ENCODE measurements around the gene PCSK1N.

PCSK1N gene

DNA sequence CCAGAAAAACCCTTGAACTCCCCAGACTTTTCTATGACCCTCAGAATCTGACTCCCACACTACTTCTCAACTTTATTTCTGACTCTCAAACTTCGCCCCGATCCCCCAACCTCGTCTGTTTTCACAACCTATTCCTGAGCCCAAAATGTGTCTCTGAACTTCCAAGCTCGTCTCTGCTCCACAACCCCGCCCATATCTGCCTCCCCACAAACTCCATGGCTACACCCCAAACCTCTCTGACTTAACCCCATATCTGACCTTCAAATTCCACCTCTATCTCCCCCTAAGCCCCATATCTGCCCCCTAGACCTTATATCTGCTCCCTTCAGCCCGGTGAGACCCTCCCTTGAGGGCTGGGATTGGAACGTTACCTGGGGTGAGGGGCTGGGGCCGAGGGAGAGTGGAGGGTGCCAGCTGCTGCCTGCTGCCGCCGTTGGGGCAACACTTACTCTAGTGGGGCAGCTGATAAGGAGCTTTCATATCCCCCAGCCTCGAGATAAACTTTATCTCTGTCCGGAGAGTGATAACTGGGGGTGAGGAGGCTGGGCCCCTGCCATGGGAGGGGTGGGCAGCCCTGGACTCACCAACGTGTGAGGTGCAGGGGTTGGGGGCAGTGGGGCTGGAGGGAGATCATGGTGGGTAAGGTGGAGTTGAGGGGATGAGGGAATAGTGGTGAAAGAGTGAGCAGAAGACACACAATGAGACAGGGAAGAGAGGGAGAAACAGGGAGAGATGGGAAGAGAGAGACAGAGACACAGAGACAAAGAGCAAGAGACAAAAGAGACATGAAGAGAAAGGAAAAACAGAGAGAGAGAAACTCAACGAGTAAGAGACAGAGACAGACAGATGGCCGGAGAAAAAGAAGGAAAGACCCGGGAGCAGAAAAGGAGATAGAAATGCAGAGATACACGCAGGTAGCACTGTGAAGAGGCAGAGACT is 47.6 kb downstream of the PCSK1N start:
- DNase-seq = no peak

DNA sequence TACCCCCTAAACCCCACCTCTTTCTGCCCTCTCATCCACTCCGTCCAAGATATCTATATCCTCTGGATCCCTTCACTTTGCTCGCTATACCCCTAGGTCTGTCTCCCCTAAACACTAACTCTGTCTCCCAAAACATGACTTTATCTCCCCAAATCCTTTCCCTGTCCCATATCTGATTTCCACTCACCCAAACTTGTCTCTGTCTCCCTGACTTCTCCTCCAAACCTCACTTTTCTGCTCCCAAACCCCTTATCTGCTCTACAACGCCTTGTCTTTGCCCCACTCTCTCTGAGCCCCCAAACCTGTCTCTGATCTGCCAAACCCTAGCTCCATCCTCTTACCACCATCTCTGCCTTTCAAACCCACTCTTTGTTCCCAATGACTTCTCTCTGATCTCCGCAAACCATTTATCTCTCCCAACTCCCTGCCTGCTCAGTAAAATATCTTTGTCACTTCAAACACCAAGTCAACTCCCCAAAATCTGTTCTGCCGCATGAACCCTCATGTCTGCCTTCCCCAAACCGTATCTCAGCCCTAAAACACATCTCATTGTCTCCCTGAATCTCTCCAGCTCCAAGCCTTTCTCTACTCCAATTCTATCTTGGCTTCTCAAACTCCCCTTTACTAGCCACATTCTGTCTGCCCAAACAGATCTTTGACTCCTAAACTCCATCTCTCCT is 48.4 kb downstream of the PCSK1N start:
- DNase-seq = no peak

DNA sequence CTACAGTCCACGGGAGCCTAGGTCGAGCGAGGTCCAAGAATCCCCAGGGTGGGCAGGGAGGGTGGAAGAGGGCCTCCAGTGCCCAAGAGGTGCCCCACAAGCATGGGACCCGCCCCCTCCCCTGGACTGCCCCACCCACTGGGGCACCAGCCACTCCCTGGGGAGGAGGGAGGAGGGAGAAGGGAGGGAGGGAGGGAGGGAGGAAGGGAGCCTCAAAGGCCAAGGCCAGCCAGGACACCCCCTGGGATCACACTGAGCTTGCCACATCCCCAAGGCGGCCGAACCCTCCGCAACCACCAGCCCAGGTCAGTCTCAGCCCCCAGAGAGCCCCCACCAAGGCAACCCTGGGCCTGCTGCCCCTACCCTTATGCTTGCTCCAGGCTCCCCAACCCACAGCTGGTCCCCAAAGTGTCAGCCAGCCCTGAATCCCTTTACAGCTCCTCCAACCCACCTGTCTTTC is 49.0 kb downstream of the PCSK1N start, which contains the start of gene GATA1:
TSS of gene GATA1 (plus strand) at position 250 of the 460 bp plus-strand sequence. CDS start 4,520 bp downstream, outside the sequence.
- no peak for DNase-seq

DNA sequence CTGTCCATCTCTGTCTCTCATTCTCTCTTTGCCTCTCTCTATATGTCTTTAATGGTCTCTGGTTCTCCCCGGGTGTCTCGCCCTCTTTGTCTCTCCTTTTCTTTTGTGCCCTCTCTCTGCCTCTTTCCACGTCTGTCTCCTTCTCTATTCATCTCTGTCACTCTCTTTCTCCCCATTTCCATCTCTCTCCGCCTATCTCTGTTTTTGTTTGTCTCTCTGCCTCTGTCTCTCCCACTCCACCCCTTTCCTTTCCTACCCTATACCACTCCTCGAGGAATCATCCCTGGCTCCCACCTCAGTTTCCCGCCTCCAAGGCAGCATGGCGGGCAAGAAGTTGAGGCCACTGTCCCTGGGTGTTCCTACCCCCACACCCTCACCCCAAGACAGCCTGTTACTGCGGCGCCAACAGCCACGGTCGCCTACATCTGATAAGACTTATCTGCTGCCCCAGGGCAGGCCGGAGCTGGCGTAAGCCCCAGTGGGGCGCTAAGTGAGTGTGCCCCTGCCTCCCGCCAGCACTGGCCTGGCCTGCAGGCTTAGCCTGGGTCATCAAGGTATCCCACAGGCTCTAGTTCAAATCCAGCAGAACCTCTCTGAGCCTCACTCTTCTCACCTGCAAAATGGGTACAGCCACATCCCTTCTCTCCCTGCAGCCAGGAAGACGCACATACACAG is 49.7 kb downstream of the PCSK1N start:
- DNase-seq = no peak

DNA sequence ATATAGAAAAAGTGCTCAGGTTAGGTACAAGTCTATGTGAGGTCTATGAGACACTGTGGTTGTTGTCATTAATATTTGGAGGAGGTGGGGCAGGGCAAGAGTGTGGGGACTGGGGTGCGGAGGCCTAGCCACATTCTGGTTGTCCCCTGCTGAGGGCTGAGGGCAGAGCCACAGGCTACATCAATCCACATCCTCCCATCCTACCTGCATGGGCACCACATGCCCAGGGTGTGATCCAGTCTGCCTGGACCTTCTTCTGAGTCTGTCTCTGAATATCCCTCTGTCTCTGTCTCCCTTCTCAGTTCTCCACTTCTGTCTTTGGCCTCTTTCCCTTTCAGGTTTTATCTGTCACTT is 50.2 kb downstream of the PCSK1N start:
- DNase-seq = no peak

DNA sequence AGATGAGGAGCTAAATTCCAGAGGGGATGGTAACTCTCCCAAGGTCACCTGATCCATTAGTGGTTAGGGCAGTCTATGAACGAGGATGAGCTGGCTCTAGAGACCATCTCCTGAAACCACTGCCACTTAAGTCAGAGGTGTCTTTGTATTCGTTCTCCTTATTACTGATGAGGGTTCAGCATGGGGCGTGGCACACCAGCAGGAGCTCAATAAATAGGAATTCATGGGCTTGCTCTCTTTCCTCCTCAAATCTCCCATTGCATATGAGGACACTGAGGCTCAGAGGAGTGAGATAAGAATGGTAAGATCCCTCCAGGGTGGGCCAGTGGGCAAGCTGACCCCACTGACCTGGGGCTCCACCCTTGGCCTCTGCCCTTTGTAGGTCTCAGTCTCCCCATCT is 50.7 kb downstream of the PCSK1N start:
- DNase-seq = no peak

DNA sequence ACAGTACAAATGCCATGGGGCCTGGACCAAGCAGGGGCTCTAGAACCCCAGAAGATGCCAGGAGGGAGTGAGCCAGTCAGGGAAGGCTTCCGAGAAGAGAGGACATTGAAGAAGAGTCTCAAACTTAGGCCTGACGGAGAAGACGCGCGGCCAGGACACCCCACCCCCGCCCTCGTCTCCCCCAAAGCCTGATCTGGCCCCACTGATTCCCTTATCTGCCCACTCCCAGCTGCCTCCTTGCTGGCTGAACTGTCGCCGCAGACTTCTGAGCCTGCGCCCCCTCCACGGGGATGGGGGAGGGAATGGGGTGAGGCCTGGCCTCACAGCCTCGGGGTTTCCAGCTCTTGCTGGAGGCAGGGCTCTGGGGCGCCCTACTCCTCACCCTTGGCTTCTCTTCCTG is 52.6 kb downstream of the PCSK1N start:
- no peak for DNase-seq

DNA sequence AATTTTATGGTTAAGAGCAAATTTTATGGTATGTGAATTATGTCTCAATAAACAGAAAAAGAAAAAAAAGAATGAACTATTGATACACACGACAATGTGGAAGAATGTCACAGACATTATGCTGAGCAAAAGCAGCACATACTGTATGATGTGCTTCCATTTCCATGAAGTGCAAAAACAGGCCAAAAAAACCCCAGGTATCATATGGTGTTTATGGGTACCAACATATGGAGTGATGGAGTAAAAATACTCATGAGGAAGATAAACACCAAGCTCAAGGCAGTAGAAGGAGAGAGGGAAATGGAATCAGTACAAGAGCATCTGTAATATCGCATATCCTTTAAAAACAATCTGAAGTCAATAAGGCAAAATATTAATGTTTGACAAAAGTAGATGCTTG is 53.2 kb downstream of the PCSK1N start:
- DNase-seq = no peak

DNA sequence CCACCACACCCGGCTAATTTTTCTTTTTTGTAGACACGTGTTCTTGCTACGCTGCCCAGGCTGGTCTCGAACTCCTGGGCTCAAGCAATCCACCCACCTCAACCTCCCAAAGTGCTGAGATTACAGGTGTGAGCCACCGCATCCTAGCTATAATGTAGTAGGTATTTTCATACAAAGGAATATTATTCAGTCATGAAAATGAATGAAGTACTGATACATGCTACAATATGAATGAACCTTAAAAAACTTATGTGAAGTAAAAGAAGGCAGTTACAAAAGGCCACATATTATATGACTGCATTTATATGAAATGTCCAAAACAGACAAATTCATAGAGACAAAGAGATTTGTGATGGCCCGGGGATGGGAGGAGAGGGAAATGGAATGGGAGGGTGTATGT is 53.7 kb downstream of the PCSK1N start:
- DNase-seq = no peak
